Body of pancreas (tissue), 4 donors: Measurements from ENCODE around the gene CCDC60. TPM values are rescaled to one million over a fixed set of nuclear protein-coding genes. Genes with fewer than 3 reads are reported as not detected.

Source experiments
- ATAC-seq: fragments of 150-250 bp; one replicate; pipeline ENCODE4 v1.9.1; 2016
- DNase-seq, 4 donors: peaks; one replicate each; pipeline ENCODE4 v3.0.0-alpha.2; 2019
- H3K27ac ChIP-seq, 4 donors: fragments of 200-600 bp; sonication (generic); 1 replicate in 3 of 4; 2 replicates in 1 of 4; pipeline versions ENCODE4 v1.5.1 to v1.6.1; 2016 to 2019; ENCODE audit warnings: mild to moderate bottlenecking in 1 of 4, mixed read lengths in 1 of 4, moderate library complexity in 1 of 4
- H3K27me3 ChIP-seq, 2 donors: fragments of 200-600 bp; sonication (generic); one replicate each; pipeline ENCODE4 v1.6.0; 2016; ENCODE audit warnings: mild to moderate bottlenecking in 1 of 2
- H3K36me3 ChIP-seq, 2 donors: fragments of 200-600 bp; sonication (generic); replicated peaks in 1 of 2; 2 replicates each; pipeline ENCODE4 v1.5.1; 2016; ENCODE audit warnings: low read depth in 2 of 2; ENCODE audit not compliant: insufficient read depth in 1 of 2
- H3K4me1 ChIP-seq: fragments of 200-600 bp; sonication (generic); one replicate; pipeline ENCODE4 v1.6.0; 2016
- H3K4me3 ChIP-seq, 2 donors: fragments of 200-600 bp; sonication (generic); 1 replicate in 1 of 2; 2 replicates in 1 of 2; pipeline ENCODE4 v1.5.1; 2016 to 2019
- H3K9me3 ChIP-seq, 3 donors: fragments of 200-600 bp; sonication (generic); 1 replicate in 2 of 3; 2 replicates in 1 of 3; pipeline ENCODE4 v1.5.1; 2016
- POLR2A ChIP-seq, 3 donors: fragments of 450-650 bp; IDR thresholded peaks; one replicate each; pipeline ENCODE4 v1.6.1; 2016; ENCODE audit warnings: antibody characterized with exemption in 3 of 3, mild to moderate bottlenecking in 2 of 3
- WGBS, 2 donors: methylation state at CpG; one replicate each; pipeline ENCODE4 v1.1.5; 2017; 5-methylcytosine and 5-hydroxymethylcytosine counted together
- intact Hi-C: fragments of 100-400 bp; cut with DNase I; formaldehyde crosslinking; loops from one replicate; pipeline ENCODE4 v1.15.1; 2023
- total RNA-seq, 2 donors: library from RNA; depleted of rRNA; stranded (reverse); fragments of >200 nt; gene quantifications; one replicate each; pipeline ENCODE4 v1.1.0, GENCODE V29; 2016
- TF ChIP-seq, protein P1 (sequence below), 7 experiments: fragments of 450-650 bp in 4 of 7; fragments of 200-600 bp in 3 of 7; sonication (generic) in 3 of 7; IDR thresholded peaks; one replicate each; pipeline ENCODE4 v1.5.1; 2016 to 2019; ENCODE audit warnings: antibody characterized with exemption in 7 of 7

The CCDC60 gene
- total RNA-seq, 2 donors from 2014 or later, result not detected

DNA sequence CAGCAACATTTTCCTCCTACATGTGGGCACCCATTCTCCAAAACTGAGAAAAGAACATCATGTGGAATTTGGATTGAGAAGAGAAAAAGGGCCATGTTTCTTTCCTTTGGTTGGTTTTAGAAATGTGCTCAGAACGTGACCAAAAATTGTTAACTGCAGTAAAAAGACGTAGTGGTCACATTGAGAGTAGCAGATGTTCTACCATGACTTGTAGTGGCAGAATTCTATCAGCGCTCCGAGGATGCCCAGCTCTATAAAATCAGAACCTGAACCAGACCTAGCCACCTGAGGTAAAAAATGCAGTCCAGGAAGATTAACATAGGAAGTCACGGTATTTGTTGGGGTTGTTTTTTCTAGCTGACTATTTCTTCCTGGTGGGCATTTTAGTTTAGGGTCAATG is 157.3 kb downstream of the CCDC60 start:
- Histone ChIP-seq H3K4me3 (no peak overlapping the region), H3K27ac (no peak overlapping the region), H3K9me3 (no peaks in the 10 kb centered on the region), H3K27me3 (no peaks in the 10 kb centered on the region), H3K4me1 (no peaks in the 10 kb centered on the region), H3K36me3 (no peaks in the 10 kb centered on the region)
- DNase-seq, result no peak
- TF ChIP-seq POLR2A (IDR thresholded peaks at IDR 0.05), result no peak
- TF ChIP-seq, protein P1, sequence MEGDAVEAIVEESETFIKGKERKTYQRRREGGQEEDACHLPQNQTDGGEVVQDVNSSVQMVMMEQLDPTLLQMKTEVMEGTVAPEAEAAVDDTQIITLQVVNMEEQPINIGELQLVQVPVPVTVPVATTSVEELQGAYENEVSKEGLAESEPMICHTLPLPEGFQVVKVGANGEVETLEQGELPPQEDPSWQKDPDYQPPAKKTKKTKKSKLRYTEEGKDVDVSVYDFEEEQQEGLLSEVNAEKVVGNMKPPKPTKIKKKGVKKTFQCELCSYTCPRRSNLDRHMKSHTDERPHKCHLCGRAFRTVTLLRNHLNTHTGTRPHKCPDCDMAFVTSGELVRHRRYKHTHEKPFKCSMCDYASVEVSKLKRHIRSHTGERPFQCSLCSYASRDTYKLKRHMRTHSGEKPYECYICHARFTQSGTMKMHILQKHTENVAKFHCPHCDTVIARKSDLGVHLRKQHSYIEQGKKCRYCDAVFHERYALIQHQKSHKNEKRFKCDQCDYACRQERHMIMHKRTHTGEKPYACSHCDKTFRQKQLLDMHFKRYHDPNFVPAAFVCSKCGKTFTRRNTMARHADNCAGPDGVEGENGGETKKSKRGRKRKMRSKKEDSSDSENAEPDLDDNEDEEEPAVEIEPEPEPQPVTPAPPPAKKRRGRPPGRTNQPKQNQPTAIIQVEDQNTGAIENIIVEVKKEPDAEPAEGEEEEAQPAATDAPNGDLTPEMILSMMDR (IDR thresholded peaks at IDR 0.05), result no peak
- ATAC-seq, result no peak
- intact Hi-C loops, result no loop called here
- 75% methylated on average over 5 of the region's 5 CpGs for WGBS, 2 donors

DNA sequence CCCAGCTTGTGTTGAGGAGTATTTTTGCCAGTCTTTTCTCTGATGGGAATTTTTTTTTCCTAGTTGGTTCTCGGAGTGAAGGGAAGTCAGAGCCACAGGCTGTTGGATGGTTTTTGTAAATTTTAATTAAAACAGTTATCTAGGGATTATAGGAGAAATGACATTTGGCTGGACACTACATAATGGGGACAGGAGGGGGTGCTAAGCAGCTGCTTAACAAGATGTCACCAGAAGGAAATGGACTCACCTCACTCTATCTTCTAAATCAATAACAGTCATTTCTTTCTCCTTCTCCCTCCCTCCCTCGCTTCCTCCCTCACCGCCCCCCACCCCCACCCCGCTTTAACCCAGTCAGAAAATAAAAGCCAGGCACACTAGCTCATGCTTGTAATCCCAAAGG is 165.7 kb downstream of the CCDC60 start:
- DNase-seq (no peak), ATAC-seq (no peak)
- Histone ChIP-seq H3K27ac (no peak overlapping the region), H3K36me3 (no peaks in the 10 kb centered on the region), H3K27me3 (no peaks in the 10 kb centered on the region), H3K4me1 (no peaks in the 10 kb centered on the region), H3K9me3 (no peaks in the 10 kb centered on the region), H3K4me3 (no peak overlapping the region)
- WGBS, 2 donors, result 54 to 64% methylated on average over 4 of the region's 4 CpGs
- intact Hi-C loops, result no loop called here
- TF ChIP-seq, protein P1 (IDR thresholded peaks at IDR 0.05), result no peak
- TF ChIP-seq POLR2A (IDR thresholded peaks at IDR 0.05), result no peak

DNA sequence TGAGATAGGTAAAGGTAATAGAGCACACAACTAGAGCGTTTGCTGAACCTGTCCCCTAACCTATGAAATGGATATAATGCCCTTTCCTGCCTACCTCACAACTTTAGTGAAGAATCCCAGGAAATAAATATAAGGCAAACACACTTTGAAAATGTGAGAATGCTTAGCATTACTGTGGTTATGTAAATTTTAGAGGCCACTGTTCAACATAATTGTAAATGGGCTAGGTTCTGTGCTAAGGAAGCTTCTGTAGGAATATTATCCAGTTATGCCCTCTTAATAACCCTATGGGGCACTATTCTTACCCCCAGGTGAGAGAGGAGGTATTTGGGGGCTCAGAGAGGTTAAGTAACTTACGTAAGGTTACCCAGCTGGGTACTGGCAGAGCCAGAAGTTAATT is 166.5 kb downstream of the CCDC60 start:
- Histone ChIP-seq H3K27ac (no peak overlapping the region), H3K9me3 (no peaks in the 10 kb centered on the region), H3K4me1 (no peaks in the 10 kb centered on the region), H3K27me3 (no peaks in the 10 kb centered on the region), H3K4me3 (no peak overlapping the region), H3K36me3 (no peaks in the 10 kb centered on the region)
- 58 to 72% methylated on average over 2 of the region's 2 CpGs for WGBS, 2 donors
- DNase-seq, result no peak
- TF ChIP-seq POLR2A (IDR thresholded peaks at IDR 0.05), result no peak
- TF ChIP-seq, protein P1 (IDR thresholded peaks at IDR 0.05), result no peak
- intact Hi-C loops, result no loop called here
- ATAC-seq, result no peak

DNA sequence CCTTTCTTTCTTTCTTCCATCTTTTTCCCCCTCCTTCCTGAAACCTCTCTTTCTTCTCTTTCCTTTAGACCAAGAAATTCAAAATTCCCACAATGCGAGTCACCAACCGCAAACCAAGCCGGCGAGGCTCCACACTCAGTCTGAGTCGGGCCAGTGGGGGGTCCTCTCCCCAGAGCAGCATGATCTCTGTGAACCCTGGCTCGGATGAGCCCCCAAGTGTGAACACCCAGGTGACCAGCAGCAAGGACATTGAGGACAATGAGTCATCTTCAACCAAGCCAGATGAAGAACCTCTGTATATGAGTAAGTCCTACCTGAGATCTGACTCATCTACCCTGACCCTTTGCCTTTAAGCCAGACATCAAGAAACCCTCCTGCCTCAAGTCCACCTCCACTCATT is 170.5 kb downstream of the CCDC60 start:
- ATAC-seq, result no peak
- DNase-seq, result no peak
- no peak for TF ChIP-seq POLR2A (IDR thresholded peaks at IDR 0.05)
- TF ChIP-seq, protein P1 (IDR thresholded peaks at IDR 0.05), result no peak

DNA sequence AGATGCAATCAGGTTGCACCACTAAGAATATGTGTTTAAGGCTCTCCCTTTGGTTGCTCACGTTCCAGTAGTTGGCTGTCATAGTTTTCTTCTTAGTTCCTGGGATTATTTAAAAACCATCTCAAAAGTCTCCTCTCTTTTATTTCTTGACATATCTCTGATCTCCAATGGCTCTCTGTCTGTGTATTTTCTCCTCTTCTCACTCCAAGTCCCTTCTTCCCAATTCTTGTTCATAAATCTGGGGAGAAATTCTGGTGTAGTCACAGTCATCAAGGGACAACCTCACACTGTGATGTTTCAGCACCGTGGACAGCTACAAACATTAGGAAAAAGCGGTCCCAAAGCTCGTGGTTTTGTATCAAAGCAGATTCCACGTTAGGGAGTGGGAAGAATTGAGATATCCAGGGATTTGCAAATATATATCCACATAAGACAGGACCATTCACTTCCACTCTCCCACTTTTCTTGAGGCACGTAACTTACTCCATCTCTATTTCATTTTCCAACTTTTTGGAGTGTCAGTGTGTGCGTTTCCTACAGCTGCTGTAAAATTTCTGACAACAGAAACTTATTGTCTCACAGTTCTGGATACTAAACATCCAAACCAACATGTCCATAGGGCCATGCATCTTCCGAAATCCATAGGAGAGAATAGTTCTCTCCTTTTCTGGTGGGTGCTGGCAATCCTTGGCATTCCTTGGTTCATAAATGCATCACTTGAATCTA is 178.4 kb downstream of the CCDC60 start:
- WGBS, 2 donors, result 34 to 38% methylated on average over 8 of the region's 8 CpGs
- no peak for ATAC-seq
- intact Hi-C loops, result no loop called here

More for the DNA sequence above, 170.5 kb downstream of the CCDC60 start:
- Histone ChIP-seq H3K4me3 (no peak overlapping the region), H3K27ac (no peak overlapping the region), H3K36me3 (no peaks in the 10 kb centered on the region), H3K9me3 (no peaks in the 10 kb centered on the region), H3K4me1 (no peaks in the 10 kb centered on the region), H3K27me3 (no peaks in the 10 kb centered on the region)
- WGBS, 2 donors, result 62 to 74% methylated on average over 6 of the region's 6 CpGs
- intact Hi-C loops, result no loop called here

More for the DNA sequence above, 178.4 kb downstream of the CCDC60 start:
- TF ChIP-seq, protein P1 (IDR thresholded peaks at IDR 0.05), result no peak
- TF ChIP-seq POLR2A (IDR thresholded peaks at IDR 0.05), result no peak
- no peak for DNase-seq
- H3K9me3 ChIP-seq, result peaks cover 0 to 4% (median 0%) of the 10 kb centered on the region in 3 donors
- no peaks in the 10 kb centered on the region for H3K27me3 ChIP-seq
- H3K4me3 ChIP-seq, result no peak overlapping the region
- no peaks in the 10 kb centered on the region for H3K36me3 ChIP-seq
- H3K4me1 ChIP-seq, result no peaks in the 10 kb centered on the region
- H3K27ac ChIP-seq, result no peak overlapping the region
